Caco-2 (cell line): ENCODE measurements around the gene CPVL. TPM values are rescaled to one million over a fixed set of nuclear protein-coding genes. Genes with fewer than 3 reads are reported as not detected.

ENCODE experiments used
- BruUV-seq: library from RNA; stranded (reverse); fragments of 400-500 nt; replicated peaks from 2 replicates; lab custom pipeline; 2021; lab: Mats Ljungman, UMichigan
- CTCF ChIA-PET: fragments of 300-600 bp; sonication (Branson Sonifier 250); formaldehyde crosslinking; loops from one replicate; lab custom pipeline; 2022; ENCODE audit warnings: antibody characterized with exemption; lab: Charles Lee
- POLR2A ChIA-PET: fragments of 300-600 bp; sonication (Branson Sonifier 250); formaldehyde crosslinking; loops from one replicate; lab custom pipeline; 2022; ENCODE audit warnings: antibody characterized with exemption; lab: Charles Lee
- DNase-seq, 2 experiments: peaks; one replicate each; pipeline versions ENCODE4 v3.0.0 to v3.0.0-alpha.2; 2020 to 2022
- H3K27me3 ChIP-seq: replicated peaks from 2 replicates; pipeline ENCODE4 v1.6.0; 2011; ENCODE audit warnings: low read length; ENCODE audit not compliant: control insufficient read depth, insufficient read depth
- H3K36me3 ChIP-seq: 2 replicates; pipeline ENCODE4 v1.5.1; 2011; ENCODE audit warnings: low read length; ENCODE audit not compliant: control insufficient read depth, insufficient read depth
- H3K4me1 ChIP-seq: fragments of 250-450 bp; sonication (Bioruptor Pico); 2 replicates; pipeline ENCODE4 v1.5.1; 2020; ENCODE audit warnings: mild to moderate bottlenecking
- H3K4me3 ChIP-seq: 2 replicates; pipeline ENCODE4 v1.5.1; 2011; ENCODE audit warnings: low read depth, mild to moderate bottlenecking, control low read depth, low read length
- H3K9me3 ChIP-seq: fragments of 250-450 bp; sonication (Bioruptor Pico); 2 replicates; pipeline ENCODE4 v1.5.1; 2020; ENCODE audit warnings: mild to moderate bottlenecking, moderate library complexity
- H3K27ac Mint-ChIP-seq: one replicate; pipeline ENCODE4 v1.8.0; 2022; ENCODE audit warnings: mixed read lengths; ENCODE audit not compliant: unreplicated experiment
- H3K27me3 Mint-ChIP-seq: one replicate; pipeline ENCODE4 v1.8.0; 2022; ENCODE audit warnings: mixed read lengths; ENCODE audit not compliant: insufficient read depth, unreplicated experiment
- H3K36me3 Mint-ChIP-seq: one replicate; pipeline ENCODE4 v1.8.0; 2022; ENCODE audit warnings: mild to moderate bottlenecking, mixed read lengths; ENCODE audit not compliant: insufficient read depth, unreplicated experiment
- H3K4me1 Mint-ChIP-seq: one replicate; pipeline ENCODE4 v1.8.0; 2022; ENCODE audit warnings: low read depth, mixed read lengths; ENCODE audit not compliant: unreplicated experiment
- H3K4me3 Mint-ChIP-seq: one replicate; pipeline ENCODE4 v1.8.0; 2022; ENCODE audit warnings: mild to moderate bottlenecking, moderate library complexity, mixed read lengths; ENCODE audit not compliant: unreplicated experiment
- H3K9me3 Mint-ChIP-seq: one replicate; pipeline ENCODE4 v1.8.0; 2022; ENCODE audit warnings: mixed read lengths; ENCODE audit not compliant: unreplicated experiment
- intact Hi-C: fragments of 100-400 bp; cut with micrococcal nuclease; formaldehyde crosslinking; loops from one replicate; pipeline ENCODE4 v1.10.0; 2022; ENCODE audit not compliant: unreplicated experiment
- total RNA-seq: library from RNA; stranded (reverse); gene quantifications from 2 replicates; pipeline ENCODE4 v1.2.3, GENCODE V29; 2022
- TF ChIP-seq, protein P1 (sequence below), 2 experiments: fragments of 200-600 bp in 1 of 2; IDR thresholded peaks; 1 replicate in 1 of 2; 2 replicates in 1 of 2; pipeline versions ENCODE4 v1.5.1 to v1.8.0; 2011 to 2022; ENCODE audit warnings: antibody characterized with exemption in 1 of 2, control low read depth in 1 of 2, inconsistent platforms in 1 of 2, low read depth in 1 of 2, low read length in 1 of 2, mild to moderate bottlenecking in 1 of 2, moderate library complexity in 1 of 2; ENCODE audit not compliant: insufficient read depth in 1 of 2, severe bottlenecking in 1 of 2, unreplicated experiment in 1 of 2

CPVL gene
- total RNA-seq, 1 experiment from 2014 or later, result 109 TPM

- intact Hi-C loops, result no loop called here
Measured at GRCh38 chr7:28993371-28993770, 153.0 kb downstream of the CPVL start.

DNA sequence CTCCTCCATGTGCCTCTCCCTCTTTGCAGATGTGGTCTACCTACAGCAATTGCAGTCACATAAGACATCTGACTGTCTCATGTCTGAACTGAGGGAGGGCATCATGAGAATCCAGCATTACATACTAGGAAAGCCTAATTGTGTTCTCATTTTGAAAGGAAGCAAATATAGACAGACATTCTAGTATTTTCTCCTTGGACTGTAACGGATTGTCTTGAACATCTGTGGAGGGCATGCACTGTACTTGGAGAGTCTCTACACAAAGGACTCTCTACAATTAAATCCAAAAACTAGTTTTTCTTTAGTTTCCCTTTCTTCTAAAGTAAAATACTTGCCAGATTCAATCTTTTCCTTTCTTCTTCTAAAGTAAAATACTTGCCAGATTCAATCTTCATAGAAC lies 153.5 kb downstream of the CPVL start:
- H3K4me1 ChIP-seq, result no peaks in the 10 kb centered on the region
- H3K27ac Mint-ChIP-seq, result no peak overlapping the region
- TF ChIP-seq, protein P1, sequence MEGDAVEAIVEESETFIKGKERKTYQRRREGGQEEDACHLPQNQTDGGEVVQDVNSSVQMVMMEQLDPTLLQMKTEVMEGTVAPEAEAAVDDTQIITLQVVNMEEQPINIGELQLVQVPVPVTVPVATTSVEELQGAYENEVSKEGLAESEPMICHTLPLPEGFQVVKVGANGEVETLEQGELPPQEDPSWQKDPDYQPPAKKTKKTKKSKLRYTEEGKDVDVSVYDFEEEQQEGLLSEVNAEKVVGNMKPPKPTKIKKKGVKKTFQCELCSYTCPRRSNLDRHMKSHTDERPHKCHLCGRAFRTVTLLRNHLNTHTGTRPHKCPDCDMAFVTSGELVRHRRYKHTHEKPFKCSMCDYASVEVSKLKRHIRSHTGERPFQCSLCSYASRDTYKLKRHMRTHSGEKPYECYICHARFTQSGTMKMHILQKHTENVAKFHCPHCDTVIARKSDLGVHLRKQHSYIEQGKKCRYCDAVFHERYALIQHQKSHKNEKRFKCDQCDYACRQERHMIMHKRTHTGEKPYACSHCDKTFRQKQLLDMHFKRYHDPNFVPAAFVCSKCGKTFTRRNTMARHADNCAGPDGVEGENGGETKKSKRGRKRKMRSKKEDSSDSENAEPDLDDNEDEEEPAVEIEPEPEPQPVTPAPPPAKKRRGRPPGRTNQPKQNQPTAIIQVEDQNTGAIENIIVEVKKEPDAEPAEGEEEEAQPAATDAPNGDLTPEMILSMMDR (IDR thresholded peaks at IDR 0.05; ENCODE audit: insufficient read depth in 1 of 2, low read depth in 1 of 2, low read length in 1 of 2, severe bottlenecking in 1 of 2, unreplicated experiment in 1 of 2), result no peak
- intact Hi-C loops, result no loop called here
- ChIA-PET CTCF (no interaction called here), POLR2A (no interaction called here)
- no peaks in the 10 kb centered on the region for H3K27me3 ChIP-seq
- no peaks in the 10 kb centered on the region for H3K9me3 ChIP-seq
- no peaks in the 10 kb centered on the region for H3K4me1 Mint-ChIP-seq
- BruUV-seq, result no TSS peak
- no peaks in the 10 kb centered on the region for H3K9me3 Mint-ChIP-seq
- no peak overlapping the region for H3K4me3 Mint-ChIP-seq
- no peaks in the 10 kb centered on the region for H3K27me3 Mint-ChIP-seq
- no peaks in the 10 kb centered on the region for H3K36me3 Mint-ChIP-seq
- H3K36me3 ChIP-seq, result no peaks in the 10 kb centered on the region
- H3K4me3 ChIP-seq, result no peak overlapping the region
- DNase-seq, result no peak

More at GRCh38 chr7:28993371-28993770, 153.0 kb downstream of the CPVL start:
- Histone ChIP-seq H3K27me3 (no peaks in the 10 kb centered on the region), H3K9me3 (no peaks in the 10 kb centered on the region), H3K4me1 (no peaks in the 10 kb centered on the region), H3K36me3 (no peaks in the 10 kb centered on the region; the same call in 1 of the 2 replicates), H3K4me3 (no peak overlapping the region)
- ChIA-PET CTCF (no interaction called here), POLR2A (no interaction called here)
- Mint-ChIP-seq H3K4me3 (no peak overlapping the region), H3K27ac (no peak overlapping the region), H3K4me1 (no peaks in the 10 kb centered on the region), H3K27me3 (no peaks in the 10 kb centered on the region), H3K9me3 (no peaks in the 10 kb centered on the region), H3K36me3 (no peaks in the 10 kb centered on the region)
- no TSS peak for BruUV-seq
- TF ChIP-seq, protein P1 (IDR thresholded peaks at IDR 0.05; ENCODE audit: insufficient read depth in 1 of 2, low read depth in 1 of 2, low read length in 1 of 2, severe bottlenecking in 1 of 2, unreplicated experiment in 1 of 2), result no peak
- no peak for DNase-seq

DNA sequence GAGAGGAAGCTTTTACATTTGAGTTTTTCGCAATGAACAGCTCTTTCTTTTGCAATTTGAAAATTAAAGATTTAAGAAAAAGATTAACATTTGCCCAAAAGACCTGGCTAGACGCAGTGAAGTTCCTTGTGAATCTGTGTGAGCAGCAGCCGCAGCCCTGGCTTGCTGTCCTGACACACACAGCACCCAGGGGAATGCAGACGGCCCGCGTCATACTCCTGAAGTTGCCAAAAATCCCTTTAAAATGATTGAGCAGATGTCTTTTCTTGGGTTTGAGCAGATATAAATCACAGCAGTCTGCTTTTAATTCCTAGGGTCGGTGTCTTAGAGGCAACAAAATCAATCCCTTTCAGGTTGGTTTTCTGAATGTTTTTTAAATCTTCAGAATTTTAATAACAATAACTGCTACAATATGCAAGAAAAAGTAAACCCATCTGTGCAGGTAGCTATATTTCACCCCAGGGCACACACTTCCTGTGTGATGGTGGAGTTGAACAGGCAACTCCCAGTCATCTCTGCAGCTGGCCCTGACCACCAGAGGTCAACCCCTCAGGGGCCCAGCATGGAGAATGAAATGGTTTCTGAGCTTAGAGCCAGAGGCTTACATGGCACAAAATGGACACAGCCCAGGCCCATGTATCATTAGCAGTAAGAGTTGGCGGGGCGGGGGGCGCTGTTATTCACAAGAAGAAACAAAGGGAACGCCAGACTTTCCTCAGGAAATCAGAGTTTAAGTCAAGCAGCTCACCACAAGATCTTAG lies 156.0 kb downstream of the CPVL start:
- no peak overlapping the region for H3K4me3 Mint-ChIP-seq
- intact Hi-C loops, result no loop called here
- no peak overlapping the region for H3K4me3 ChIP-seq
- no peak for DNase-seq
- H3K4me1 Mint-ChIP-seq, result peaks cover 14% of the 10 kb centered on the region
- no peaks in the 10 kb centered on the region for H3K9me3 ChIP-seq
- no peak overlapping the region for H3K27ac Mint-ChIP-seq
- ChIA-PET POLR2A (no interaction called here), CTCF (no interaction called here)
- no TSS peak for BruUV-seq
- H3K27me3 ChIP-seq, result no peaks in the 10 kb centered on the region
- no peaks in the 10 kb centered on the region for H3K36me3 ChIP-seq
- no peaks in the 10 kb centered on the region for H3K27me3 Mint-ChIP-seq
- H3K4me1 ChIP-seq, result peaks cover 6% of the 10 kb centered on the region; the same call in 1 of the 2 replicates
- H3K36me3 Mint-ChIP-seq, result no peaks in the 10 kb centered on the region
- TF ChIP-seq, protein P1 (IDR thresholded peaks at IDR 0.05; ENCODE audit: insufficient read depth in 1 of 2, low read depth in 1 of 2, low read length in 1 of 2, severe bottlenecking in 1 of 2, unreplicated experiment in 1 of 2), result no peak
- H3K9me3 Mint-ChIP-seq, result no peaks in the 10 kb centered on the region
